Prostate gland (tissue), 2 donors: Measurements from ENCODE around the gene ARHGAP9.

Experiments
- CTCF ChIP-seq, 4 experiments: fragments of 200-600 bp in 2 of 4; fragments of 450-650 bp in 2 of 4; sonication (generic) in 2 of 4; IDR thresholded peaks; 1 replicate in 3 of 4; 2 replicates in 1 of 4; pipeline ENCODE4 v1.5.1; 2016 to 2019; ENCODE audit warnings: antibody characterized with exemption in 4 of 4, mild to moderate bottlenecking in 2 of 4, moderate library complexity in 2 of 4
- POLR2A ChIP-seq: fragments of 450-650 bp; IDR thresholded peaks from one replicate; pipeline ENCODE4 v1.6.1; 2016; ENCODE audit warnings: antibody characterized with exemption, mild to moderate bottlenecking
- POLR2AphosphoS5 ChIP-seq: sonication (generic); formaldehyde crosslinking; IDR thresholded peaks from one replicate; pipeline ENCODE4 v1.6.1; 2017; ENCODE audit warnings: antibody characterized with exemption

- no peak for TF ChIP-seq POLR2AphosphoS5
- TF ChIP-seq POLR2A = no peak
- TF ChIP-seq CTCF (IDR thresholded peaks at IDR 0.05) = no peak
Measured at GRCh38 chr12:57479376-57480115, at the start of gene ARHGAP9.
